ENCODE results near the gene KRT15. TPM values are rescaled to one million over a fixed set of nuclear protein-coding genes. Genes with fewer than 3 reads are reported as not detected.

The KRT15 gene
- total RNA-seq, 2 donors from 2014 or later = 138 to 1,038 TPM

DNA sequence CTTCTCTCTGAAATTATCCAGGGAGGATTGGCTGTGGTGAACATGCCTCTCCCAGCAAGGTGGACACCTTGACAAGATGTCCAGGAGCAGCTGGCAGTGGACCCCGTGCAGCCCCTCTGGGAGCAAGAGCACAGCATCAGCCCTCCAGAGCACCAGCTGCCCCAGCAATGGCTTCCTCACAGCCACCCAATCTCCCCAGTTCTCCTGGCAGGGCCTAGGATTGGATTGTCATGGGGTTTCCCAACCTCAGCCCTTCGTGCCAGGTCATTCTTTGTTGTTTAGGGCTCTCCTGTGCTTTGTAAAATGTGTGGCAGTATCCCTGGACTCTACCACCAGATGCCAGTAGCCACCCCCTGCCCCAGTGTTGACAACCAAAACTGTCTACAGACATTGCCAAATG is 27.2 kb downstream of the KRT15 start:
- Histone ChIP-seq H3K9me3 (no peaks in the 10 kb centered on the region), H3K4me1 (replicated peaks) (no peaks in the 10 kb centered on the region), H3K4me3 (no peak overlapping the region), H3K27me3 (replicated peaks; ENCODE audit: insufficient read depth) (no peaks in the 10 kb centered on the region), H3K36me3 (no peaks in the 10 kb centered on the region), H3K27ac (no peak overlapping the region)
- intact Hi-C loops (cut with DNase I) = no loop called here
- WGBS = 20% methylated on average over 2 of the region's 2 CpGs
- TF ChIP-seq POLR2A (IDR thresholded peaks at IDR 0.05) = no peak
- TF ChIP-seq, protein P1, sequence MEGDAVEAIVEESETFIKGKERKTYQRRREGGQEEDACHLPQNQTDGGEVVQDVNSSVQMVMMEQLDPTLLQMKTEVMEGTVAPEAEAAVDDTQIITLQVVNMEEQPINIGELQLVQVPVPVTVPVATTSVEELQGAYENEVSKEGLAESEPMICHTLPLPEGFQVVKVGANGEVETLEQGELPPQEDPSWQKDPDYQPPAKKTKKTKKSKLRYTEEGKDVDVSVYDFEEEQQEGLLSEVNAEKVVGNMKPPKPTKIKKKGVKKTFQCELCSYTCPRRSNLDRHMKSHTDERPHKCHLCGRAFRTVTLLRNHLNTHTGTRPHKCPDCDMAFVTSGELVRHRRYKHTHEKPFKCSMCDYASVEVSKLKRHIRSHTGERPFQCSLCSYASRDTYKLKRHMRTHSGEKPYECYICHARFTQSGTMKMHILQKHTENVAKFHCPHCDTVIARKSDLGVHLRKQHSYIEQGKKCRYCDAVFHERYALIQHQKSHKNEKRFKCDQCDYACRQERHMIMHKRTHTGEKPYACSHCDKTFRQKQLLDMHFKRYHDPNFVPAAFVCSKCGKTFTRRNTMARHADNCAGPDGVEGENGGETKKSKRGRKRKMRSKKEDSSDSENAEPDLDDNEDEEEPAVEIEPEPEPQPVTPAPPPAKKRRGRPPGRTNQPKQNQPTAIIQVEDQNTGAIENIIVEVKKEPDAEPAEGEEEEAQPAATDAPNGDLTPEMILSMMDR (IDR thresholded peaks at IDR 0.05) = no peak
- TF ChIP-seq POLR2AphosphoS5 (IDR thresholded peaks at IDR 0.05) = no peak
- DNase-seq (ENCODE audit: low spot score) = no peak

DNA sequence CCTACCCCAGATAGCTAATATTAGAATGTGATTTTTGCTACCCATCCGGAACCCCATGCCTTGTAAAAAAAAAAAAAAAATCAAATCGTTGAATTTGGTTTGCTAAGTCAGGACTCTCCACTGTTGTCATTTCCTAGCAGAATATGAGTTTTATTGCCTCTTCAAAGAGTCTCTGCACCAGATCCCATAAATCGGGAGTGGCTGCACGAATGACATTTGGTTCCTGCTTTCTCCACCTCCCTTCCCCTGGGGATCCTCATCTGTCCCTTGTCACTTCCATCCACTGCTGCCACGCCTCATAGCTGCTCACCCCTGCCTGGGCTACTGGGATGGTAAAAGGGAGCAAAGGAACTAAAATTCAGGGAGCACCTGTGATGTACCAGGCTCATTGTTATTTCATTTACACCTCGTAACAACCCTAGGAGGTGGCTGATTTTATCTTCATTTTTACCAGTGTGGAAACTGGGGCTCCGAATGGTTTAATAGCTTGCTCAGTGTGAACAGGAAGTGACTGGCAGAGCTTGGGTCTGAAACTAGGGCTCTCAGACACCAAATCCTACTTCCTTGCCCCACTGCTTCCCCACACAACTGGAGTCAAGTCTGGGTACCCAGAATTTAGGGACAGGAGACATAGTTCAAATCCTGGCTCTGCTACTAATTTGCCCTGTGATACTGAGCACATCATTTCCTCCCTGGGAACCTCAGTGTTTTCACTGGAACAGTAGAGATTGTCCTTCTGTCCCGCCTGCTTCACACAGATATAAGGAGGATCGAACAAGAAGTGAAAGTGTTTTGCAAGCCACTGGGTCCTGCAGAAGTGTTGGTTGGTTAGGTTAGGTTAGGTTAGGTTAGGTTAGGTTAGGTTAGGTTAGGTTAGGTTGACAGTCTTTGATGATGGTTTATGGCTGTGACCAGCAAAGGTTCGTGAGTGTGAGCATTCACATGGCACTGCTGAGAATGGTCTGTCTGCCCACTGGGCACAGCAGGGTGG is 28.4 kb downstream of the KRT15 start:
- 51% methylated on average over 10 of the region's 10 CpGs for WGBS
- TF ChIP-seq, protein P1 (IDR thresholded peaks at IDR 0.05) = no peak
- TF ChIP-seq POLR2AphosphoS5 (IDR thresholded peaks at IDR 0.05) = no peak
- Histone ChIP-seq H3K36me3 (no peaks in the 10 kb centered on the region), H3K9me3 (no peaks in the 10 kb centered on the region), H3K27me3 (replicated peaks; ENCODE audit: insufficient read depth) (no peaks in the 10 kb centered on the region), H3K4me3 (no peak overlapping the region), H3K4me1 (replicated peaks) (no peaks in the 10 kb centered on the region), H3K27ac (no peak overlapping the region)
- DNase-seq (ENCODE audit: low spot score) = no peak
- intact Hi-C loops (cut with DNase I) = no loop called here

DNA sequence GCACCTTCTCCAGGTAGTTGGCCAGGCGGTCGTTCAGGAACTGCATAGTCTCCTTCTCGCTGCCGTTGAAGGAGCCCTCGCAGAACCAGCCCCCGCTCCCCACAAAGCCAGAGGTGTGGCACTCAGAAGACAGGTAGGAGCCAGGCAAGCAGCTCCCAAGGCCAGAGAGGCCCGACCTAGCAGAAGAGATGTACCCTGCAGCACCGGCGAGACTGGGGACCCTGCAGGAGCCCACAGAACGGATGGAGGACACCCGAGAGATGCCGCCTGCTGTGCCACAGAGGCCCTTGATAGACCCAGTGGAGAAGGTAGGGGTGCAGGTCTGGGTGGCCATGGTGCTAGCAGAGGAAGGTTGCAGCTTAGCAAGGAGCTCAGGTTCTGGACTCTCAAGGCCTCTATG is 29.2 kb downstream of the KRT15 start, which contains the start of gene KRT36:
Gene KRT36 (minus strand): TSS at position 380 of the 400 bp plus-strand sequence. CDS start 46 bp downstream, at position 334.
- Histone ChIP-seq H3K9me3 (no peaks in the 10 kb centered on the region), H3K27me3 (replicated peaks; ENCODE audit: insufficient read depth) (no peaks in the 10 kb centered on the region), H3K27ac (no peak within 1 kb of the TSS), H3K4me3 (no peak within 1 kb of the TSS), H3K4me1 (replicated peaks) (no peaks in the 10 kb centered on the region), H3K36me3 (no peaks in the 10 kb centered on the region)
- 98% methylated on average over 7 of the region's 12 CpGs for WGBS
- TF ChIP-seq POLR2A (IDR thresholded peaks at IDR 0.05) = no peak
- TF ChIP-seq POLR2AphosphoS5 (IDR thresholded peaks at IDR 0.05) = no peak
- TF ChIP-seq, protein P1 (IDR thresholded peaks at IDR 0.05) = no peak
- DNase-seq (ENCODE audit: low spot score) = no peak
- intact Hi-C loops (cut with DNase I) = no loop called here

DNA sequence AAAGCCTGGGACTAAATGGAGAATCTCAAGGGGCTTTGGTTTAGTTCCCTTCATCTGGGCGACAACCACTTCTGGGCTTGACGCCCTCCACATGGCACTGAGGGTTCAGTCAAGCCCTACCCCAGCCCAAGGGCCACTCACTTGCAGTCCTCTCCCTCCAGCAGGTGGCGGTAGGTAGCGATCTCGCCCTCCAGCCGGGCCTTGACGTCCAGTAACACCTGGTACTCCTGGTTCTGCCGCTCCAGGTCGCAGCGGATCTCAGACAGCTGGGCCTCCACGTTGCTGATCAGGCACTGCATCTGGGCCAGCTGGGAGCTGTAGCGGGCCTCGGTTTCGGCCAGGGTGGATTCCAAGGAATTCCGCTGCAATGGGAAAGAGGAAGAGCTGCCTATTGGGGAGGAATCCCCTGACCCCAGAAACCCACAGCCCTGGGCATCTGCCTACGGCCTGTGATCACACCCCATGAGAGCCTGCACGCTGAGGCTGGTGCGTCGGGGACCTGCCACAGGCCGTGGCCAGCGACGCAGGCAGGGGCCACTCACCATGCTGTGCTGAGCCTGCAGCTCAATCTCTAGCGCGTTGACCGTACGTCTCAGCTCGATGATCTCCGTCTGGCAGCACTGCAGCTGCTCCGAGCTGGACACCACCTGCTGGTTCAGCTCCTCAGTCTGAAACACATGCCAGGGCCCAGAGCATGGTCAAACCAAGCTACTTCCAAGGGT is 31.7 kb downstream of the KRT15 start:
- intact Hi-C loops (cut with DNase I) = no loop called here
- no peak overlapping the region for H3K4me3 ChIP-seq
- H3K9me3 ChIP-seq = no peaks in the 10 kb centered on the region
- H3K36me3 ChIP-seq = no peaks in the 10 kb centered on the region
- no peak for DNase-seq (ENCODE audit: low spot score)
- H3K27me3 ChIP-seq (replicated peaks; ENCODE audit: insufficient read depth) = no peaks in the 10 kb centered on the region
- H3K27ac ChIP-seq = no peak overlapping the region
- H3K4me1 ChIP-seq (replicated peaks) = no peaks in the 10 kb centered on the region
- TF ChIP-seq, protein P1 (IDR thresholded peaks at IDR 0.05) = no peak
- TF ChIP-seq POLR2AphosphoS5 (IDR thresholded peaks at IDR 0.05) = no peak
- no peak for TF ChIP-seq POLR2A (IDR thresholded peaks at IDR 0.05)
- 85% methylated on average over 29 of the region's 29 CpGs for WGBS
